HG02759 (cell line): Measurements from ENCODE around the gene HLA-E.

Source experiments
- ATAC-seq: cut with Tn5 transposase; IDR thresholded peaks from one replicate; pipeline ENCODE4 v1.9.1; 2021; ENCODE audit warnings: mild to moderate bottlenecking, moderate library complexity; ENCODE audit not compliant: unreplicated experiment

The HLA-E gene

GRCh38 chr6:30533460-30534294 lies 44.4 kb downstream of the HLA-E start:
- no peak for ATAC-seq

- no peak for ATAC-seq
Measured at GRCh38 chr6:30537931-30538330, 48.6 kb downstream of the HLA-E start.

GRCh38 chr6:30541515-30542403 lies 52.5 kb downstream of the HLA-E start:
- peak; percentile 43 for ATAC-seq

GRCh38 chr6:30542404-30542725 lies 53.1 kb downstream of the HLA-E start:
- ATAC-seq = no peak

GRCh38 chr6:30542915-30543314 lies 53.6 kb downstream of the HLA-E start:
- no peak for ATAC-seq
